Mesendoderm (in vitro differentiated cells): ENCODE data around the gene XPA.

ENCODE experiments used
- DNase-seq: peaks from one replicate; pipeline ENCODE4 v3.0.0; 2013
- H2AK5ac ChIP-seq: 2 replicates; pipeline ENCODE4 v1.6.1; 2013; ENCODE audit warnings: low read length, inconsistent platforms
- H2BK120ac ChIP-seq: 2 replicates; pipeline ENCODE4 v1.6.1; 2013; ENCODE audit warnings: low read depth, mild to moderate bottlenecking, low read length, moderate library complexity, mixed read lengths
- H2BK15ac ChIP-seq: replicated peaks from 2 replicates; pipeline ENCODE4 v1.6.1; 2013; ENCODE audit warnings: low read depth, mild to moderate bottlenecking, moderate library complexity
- H2BK5ac ChIP-seq: 2 replicates; pipeline ENCODE4 v1.6.1; 2013; ENCODE audit warnings: low read length, inconsistent platforms
- H3K18ac ChIP-seq: 2 replicates; pipeline ENCODE4 v1.6.1; 2013; ENCODE audit warnings: mild to moderate bottlenecking, low read length, mixed read lengths
- H3K23ac ChIP-seq: one replicate; pipeline ENCODE4 v1.6.1; 2013; ENCODE audit warnings: low read length
- H3K27ac ChIP-seq: 2 replicates; pipeline ENCODE4 v1.5.1; 2013; ENCODE audit warnings: low read depth, mild to moderate bottlenecking, inconsistent platforms, low read length, moderate library complexity
- H3K27me3 ChIP-seq: 2 replicates; pipeline ENCODE4 v1.6.1; 2013; ENCODE audit warnings: low read length, control low read depth, mild to moderate bottlenecking, inconsistent platforms; ENCODE audit not compliant: insufficient read depth, poor library complexity
- H3K36me3 ChIP-seq: 2 replicates; pipeline ENCODE4 v1.6.1; 2013; ENCODE audit warnings: low read length, inconsistent platforms; ENCODE audit not compliant: control insufficient read depth, insufficient read depth
- H3K4ac ChIP-seq: one replicate; pipeline ENCODE4 v1.6.1; 2013; ENCODE audit warnings: low read depth, mild to moderate bottlenecking, low read length, moderate library complexity
- H3K4me1 ChIP-seq: 2 replicates; pipeline ENCODE4 v1.6.1; 2013; ENCODE audit warnings: low read depth, low read length, inconsistent platforms; ENCODE audit not compliant: control insufficient read depth
- H3K4me2 ChIP-seq: 2 replicates; pipeline ENCODE4 v1.6.1; 2013; ENCODE audit warnings: low read length
- H3K4me3 ChIP-seq: 2 replicates; pipeline ENCODE4 v1.5.1; 2013; ENCODE audit warnings: mild to moderate bottlenecking, low read length
- H3K56ac ChIP-seq: one replicate; pipeline ENCODE4 v1.6.1; 2013; ENCODE audit warnings: low read length
- H3K79me1 ChIP-seq: 2 replicates; pipeline ENCODE4 v1.6.1; 2013; ENCODE audit warnings: low read length, inconsistent platforms
- H3K79me2 ChIP-seq: 2 replicates; pipeline ENCODE4 v1.6.1; 2013; ENCODE audit warnings: mild to moderate bottlenecking, low read length; ENCODE audit not compliant: control insufficient read depth, insufficient read depth
- H3K9ac ChIP-seq: 2 replicates; pipeline ENCODE4 v1.6.1; 2013; ENCODE audit warnings: low read length, inconsistent platforms
- H4K5ac ChIP-seq: one replicate; pipeline ENCODE4 v1.6.1; 2013; ENCODE audit warnings: low read length
- H4K8ac ChIP-seq: one replicate; pipeline ENCODE4 v1.6.1; 2013; ENCODE audit warnings: low read depth, mild to moderate bottlenecking, control low read depth, low read length, moderate library complexity
- WGBS: extraction: QIAGEN DNeasy Blood & Tissue Kit; methylation state at CpG from one replicate; pipeline ENCODE4 v1.1.7; 2013; ENCODE audit warnings: low lambda C conversion rate, missing lambda C conversion rate; ENCODE audit not compliant: insufficient coverage; ENCODE audit errors: extremely low coverage; 5-methylcytosine and 5-hydroxymethylcytosine counted together

XPA gene

DNA sequence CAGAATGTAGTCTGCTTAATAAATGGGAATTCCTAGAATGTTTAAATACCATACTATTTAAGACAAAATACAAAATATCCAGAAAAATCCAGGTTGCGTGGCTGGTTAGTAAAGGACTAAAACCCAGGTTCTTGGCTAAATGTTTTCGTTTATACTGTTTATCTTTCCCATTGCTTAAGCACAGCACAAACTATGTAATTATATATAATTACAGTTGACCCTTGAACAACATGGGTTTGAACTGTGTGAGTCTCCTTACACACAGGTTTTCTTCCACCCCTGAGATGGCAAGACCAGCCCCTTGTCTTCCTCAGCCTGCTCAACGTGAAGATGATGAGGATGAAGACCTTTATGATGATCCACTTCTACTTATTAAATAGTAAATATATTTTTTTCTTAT, 24.7 kb downstream of the XPA start:
- H3K36me3 ChIP-seq, result peaks cover 12% of the 10 kb centered on the region
- DNase-seq, result no peak
- H3K4ac ChIP-seq, result no peak overlapping the region
- no peak overlapping the region for H3K23ac ChIP-seq
- no peak overlapping the region for H2BK5ac ChIP-seq
- H3K4me2 ChIP-seq, result no peak overlapping the region
- no peak overlapping the region for H3K9ac ChIP-seq
- no peaks in the 10 kb centered on the region for H3K79me2 ChIP-seq
- no peak overlapping the region for H3K56ac ChIP-seq
- no peak overlapping the region for H3K27ac ChIP-seq
- H4K5ac ChIP-seq, result no peak overlapping the region
- no peak overlapping the region for H2BK120ac ChIP-seq
- H3K4me3 ChIP-seq, result no peak overlapping the region
- H3K79me1 ChIP-seq, result no peaks in the 10 kb centered on the region
- no peaks in the 10 kb centered on the region for H3K27me3 ChIP-seq
- H3K18ac ChIP-seq, result no peak overlapping the region
- H3K4me1 ChIP-seq, result no peaks in the 10 kb centered on the region
- no peak overlapping the region for H4K8ac ChIP-seq
- H2AK5ac ChIP-seq, result no peak overlapping the region
- WGBS, result no CpG with 5 or more reads among the region's 3 CpGs
- no peak overlapping the region for H2BK15ac ChIP-seq

DNA sequence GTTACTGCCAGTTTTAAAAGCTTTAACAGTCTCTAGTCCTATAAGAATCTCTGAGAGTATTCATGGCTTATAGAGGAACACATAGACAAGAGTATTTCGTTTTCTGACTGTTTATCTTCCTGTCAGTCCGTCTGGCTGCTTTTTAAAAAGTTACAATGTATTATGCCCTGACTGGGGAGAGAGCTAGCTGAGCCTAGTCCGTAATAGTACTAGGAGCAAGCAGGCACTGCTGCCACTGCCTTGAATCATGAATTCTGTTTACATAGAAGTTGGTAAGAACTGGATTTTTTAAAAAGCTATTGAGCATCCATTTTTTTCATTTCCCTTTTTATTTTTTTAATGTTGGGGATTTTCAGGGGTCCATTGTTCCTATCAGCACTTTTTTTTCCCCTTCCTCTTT, 26.6 kb downstream of the XPA start:
- Histone ChIP-seq H3K79me1 (no peaks in the 10 kb centered on the region), H3K27ac (no peak overlapping the region), H3K4me2 (no peak overlapping the region), H3K79me2 (no peaks in the 10 kb centered on the region), H4K5ac (no peak overlapping the region), H3K4ac (no peak overlapping the region), H2BK15ac (no peak overlapping the region), H3K4me1 (no peaks in the 10 kb centered on the region), H2BK120ac (no peak overlapping the region), H3K18ac (no peak overlapping the region), H3K4me3 (no peak overlapping the region), H3K9ac (no peak overlapping the region), H3K27me3 (no peaks in the 10 kb centered on the region), H3K56ac (no peak overlapping the region), H2AK5ac (no peak overlapping the region), H3K36me3 (peaks cover 16% of the 10 kb centered on the region), H3K23ac (no peak overlapping the region), H4K8ac (no peak overlapping the region), H2BK5ac (no peak overlapping the region)
- no CpG with 5 or more reads among the region's 3 CpGs for WGBS
- DNase-seq, result no peak

- Histone ChIP-seq H3K4ac (no peak overlapping the region), H2BK120ac (no peak overlapping the region), H3K79me1 (no peaks in the 10 kb centered on the region), H2AK5ac (no peak overlapping the region), H3K56ac (no peak overlapping the region), H2BK15ac (no peak overlapping the region), H3K27ac (no peak overlapping the region), H2BK5ac (no peak overlapping the region), H3K36me3 (peaks cover 15% of the 10 kb centered on the region), H4K5ac (no peak overlapping the region), H3K27me3 (no peaks in the 10 kb centered on the region), H4K8ac (no peak overlapping the region), H3K18ac (no peak overlapping the region), H3K4me1 (no peaks in the 10 kb centered on the region), H3K79me2 (no peaks in the 10 kb centered on the region), H3K4me3 (no peak overlapping the region), H3K9ac (no peak overlapping the region), H3K23ac (no peak overlapping the region), H3K4me2 (no peak overlapping the region)
- no peak for DNase-seq
- no CpG with 5 or more reads among the region's 3 CpGs for whole genome bisulfite sequencing
Observed at GRCh38 chr9:97668485-97668884, 28.7 kb downstream of the XPA start.

DNA sequence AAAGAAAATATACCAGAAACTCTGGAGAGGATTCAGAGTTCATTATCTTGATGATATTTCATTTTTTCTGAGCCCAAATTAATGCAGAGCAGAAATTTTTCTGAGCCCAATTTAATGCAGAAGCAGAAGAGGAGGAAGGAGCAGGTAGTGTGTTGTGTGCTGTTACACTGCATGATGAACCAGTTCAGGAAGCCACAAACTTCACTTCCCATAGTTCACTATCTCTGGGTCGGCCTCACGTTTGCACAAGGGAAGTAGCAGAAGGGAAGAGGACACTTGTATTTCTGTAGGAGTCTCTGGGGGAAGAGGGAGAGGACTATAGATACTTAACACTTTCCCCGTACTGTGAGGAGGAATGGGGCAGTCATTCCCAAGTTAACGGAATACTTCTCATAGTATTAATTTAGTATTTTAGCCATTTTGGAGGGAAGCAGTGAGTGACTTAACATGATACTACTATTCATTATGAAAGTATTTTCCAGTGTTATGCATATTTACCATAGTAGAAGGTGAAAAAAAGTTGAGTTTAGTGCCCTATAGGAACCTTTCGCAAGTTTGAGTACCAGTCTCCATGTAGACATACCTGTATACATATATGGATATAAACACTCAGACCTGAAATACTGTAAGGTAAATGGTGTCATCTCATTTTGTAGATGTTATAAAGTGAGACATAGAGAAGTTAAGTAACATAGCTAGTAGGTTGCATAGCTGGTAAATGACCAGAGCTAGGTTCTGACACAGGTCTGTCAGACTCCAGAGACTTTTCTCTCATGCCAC, 30.0 kb downstream of the XPA start:
- Histone ChIP-seq H2BK15ac (no peak overlapping the region), H3K27ac (no peak overlapping the region), H3K36me3 (peaks cover 17% of the 10 kb centered on the region), H2BK120ac (no peak overlapping the region), H3K4me3 (no peak overlapping the region), H3K9ac (no peak overlapping the region), H3K56ac (no peak overlapping the region), H3K27me3 (no peaks in the 10 kb centered on the region), H3K79me2 (no peaks in the 10 kb centered on the region), H2AK5ac (no peak overlapping the region), H3K4ac (no peak overlapping the region), H3K79me1 (no peaks in the 10 kb centered on the region), H2BK5ac (no peak overlapping the region), H3K23ac (no peak overlapping the region), H3K4me1 (no peaks in the 10 kb centered on the region), H3K4me2 (no peak overlapping the region), H3K18ac (no peak overlapping the region), H4K5ac (no peak overlapping the region), H4K8ac (no peak overlapping the region)
- WGBS, result no CpG with 5 or more reads among the region's 5 CpGs
- no peak for DNase-seq

DNA sequence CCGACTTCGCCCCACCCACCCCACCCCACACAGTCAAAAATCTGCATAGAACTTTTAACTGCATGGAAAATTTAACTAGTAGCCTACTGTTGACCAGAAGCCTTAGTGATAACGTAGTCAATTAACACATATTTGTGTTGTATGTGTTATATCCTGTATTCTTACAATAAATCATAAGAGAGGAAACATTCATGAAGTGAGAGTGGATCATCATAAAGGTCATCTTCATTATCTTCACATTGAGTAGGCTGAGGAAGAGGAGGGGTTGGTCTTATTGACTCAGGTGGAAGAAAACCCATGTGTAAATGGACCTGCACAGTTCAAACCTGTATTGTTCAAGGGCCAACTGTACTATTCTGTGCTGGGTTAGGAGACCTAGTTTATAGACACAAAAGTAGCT, 31.4 kb downstream of the XPA start:
- Histone ChIP-seq H2BK15ac (no peak overlapping the region), H3K9ac (no peak overlapping the region), H3K4me1 (no peaks in the 10 kb centered on the region), H4K5ac (no peak overlapping the region), H3K56ac (no peak overlapping the region), H3K79me2 (no peaks in the 10 kb centered on the region), H4K8ac (no peak overlapping the region), H2BK120ac (no peak overlapping the region), H3K4ac (no peak overlapping the region), H3K79me1 (no peaks in the 10 kb centered on the region), H3K27me3 (no peaks in the 10 kb centered on the region), H3K18ac (no peak overlapping the region), H3K23ac (no peak overlapping the region), H2AK5ac (no peak overlapping the region), H2BK5ac (no peak overlapping the region), H3K4me2 (no peak overlapping the region), H3K4me3 (no peak overlapping the region), H3K27ac (no peak overlapping the region), H3K36me3 (peaks cover 19% of the 10 kb centered on the region)
- DNase-seq, result no peak
- no CpG with 5 or more reads among the region's 3 CpGs for WGBS

DNA sequence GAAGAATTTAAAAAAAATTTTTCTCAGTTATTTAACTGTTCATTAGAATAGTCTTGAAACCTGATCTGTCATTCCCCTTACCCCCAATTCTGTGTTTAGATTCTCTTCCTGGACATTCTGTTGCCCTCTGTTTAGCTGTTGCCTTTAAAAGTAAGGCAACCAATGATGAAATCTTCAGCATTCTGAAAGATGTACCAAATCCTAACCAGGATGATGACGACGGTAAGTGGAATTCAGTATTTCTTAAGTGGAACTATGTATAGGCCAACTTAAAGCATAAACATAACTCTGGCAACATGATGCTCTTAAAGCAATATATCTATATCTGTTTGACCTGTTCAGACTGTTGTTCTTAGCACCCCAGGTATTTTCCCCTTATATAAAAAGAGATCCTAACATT, 36.3 kb downstream of the XPA start:
- H3K18ac ChIP-seq, result no peak overlapping the region
- H2BK120ac ChIP-seq, result no peak overlapping the region
- H2BK5ac ChIP-seq, result no peak overlapping the region
- H3K79me1 ChIP-seq, result no peaks in the 10 kb centered on the region
- no peaks in the 10 kb centered on the region for H3K4me1 ChIP-seq
- no peak overlapping the region for H3K4me2 ChIP-seq
- no peak overlapping the region for H2AK5ac ChIP-seq
- no peak overlapping the region for H4K8ac ChIP-seq
- DNase-seq, result no peak
- no peaks in the 10 kb centered on the region for H3K79me2 ChIP-seq
- no peak overlapping the region for H3K4me3 ChIP-seq
- H3K23ac ChIP-seq, result no peak overlapping the region
- no peak overlapping the region for H3K9ac ChIP-seq
- H3K4ac ChIP-seq, result no peak overlapping the region
- H3K27me3 ChIP-seq, result no peaks in the 10 kb centered on the region
- no peak overlapping the region for H2BK15ac ChIP-seq
- no CpG with 5 or more reads among the region's 2 CpGs for WGBS
- peaks cover 13% of the 10 kb centered on the region for H3K36me3 ChIP-seq
- no peak overlapping the region for H3K56ac ChIP-seq
- no peak overlapping the region for H4K5ac ChIP-seq
- no peak overlapping the region for H3K27ac ChIP-seq
